D341Med (cell line): ENCODE measurements around the gene TMC7.

Source experiments
- DNase-seq: peaks from one replicate; pipeline ENCODE4 v3.0.0; 2012; ENCODE audit warnings: low spot score

Gene TMC7

DNA sequence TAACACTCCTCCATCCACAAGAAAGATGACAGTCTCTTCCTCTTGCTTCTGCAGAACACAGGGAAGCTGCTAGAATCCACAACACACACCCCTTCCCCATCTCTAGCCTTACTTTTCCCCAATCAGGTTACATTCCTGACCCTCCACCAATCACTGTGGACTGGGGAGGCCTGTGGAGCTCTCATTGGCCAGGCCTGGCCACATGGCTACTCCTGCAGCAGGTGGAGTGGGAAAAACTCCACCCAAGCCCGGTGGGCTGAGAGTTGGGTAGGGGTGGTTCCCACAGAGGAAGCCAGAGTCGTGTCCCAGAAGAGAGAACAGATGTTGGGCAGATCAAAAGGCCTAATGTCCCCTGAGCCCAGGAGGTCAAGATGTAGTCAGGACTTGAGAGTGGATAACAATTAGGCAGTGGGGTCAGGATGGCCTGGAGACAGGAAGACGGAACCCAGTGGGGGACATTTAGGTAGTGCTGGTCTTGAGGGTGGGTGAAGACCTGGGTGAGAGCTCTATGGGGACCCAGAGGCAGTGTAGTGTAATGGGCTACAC lies 105.7 kb downstream of the TMC7 start:
- DNase-seq = no peak

GRCh38 chr16:19090916-19091315 lies 107.2 kb downstream of the TMC7 start:
- no peak for DNase-seq

DNA sequence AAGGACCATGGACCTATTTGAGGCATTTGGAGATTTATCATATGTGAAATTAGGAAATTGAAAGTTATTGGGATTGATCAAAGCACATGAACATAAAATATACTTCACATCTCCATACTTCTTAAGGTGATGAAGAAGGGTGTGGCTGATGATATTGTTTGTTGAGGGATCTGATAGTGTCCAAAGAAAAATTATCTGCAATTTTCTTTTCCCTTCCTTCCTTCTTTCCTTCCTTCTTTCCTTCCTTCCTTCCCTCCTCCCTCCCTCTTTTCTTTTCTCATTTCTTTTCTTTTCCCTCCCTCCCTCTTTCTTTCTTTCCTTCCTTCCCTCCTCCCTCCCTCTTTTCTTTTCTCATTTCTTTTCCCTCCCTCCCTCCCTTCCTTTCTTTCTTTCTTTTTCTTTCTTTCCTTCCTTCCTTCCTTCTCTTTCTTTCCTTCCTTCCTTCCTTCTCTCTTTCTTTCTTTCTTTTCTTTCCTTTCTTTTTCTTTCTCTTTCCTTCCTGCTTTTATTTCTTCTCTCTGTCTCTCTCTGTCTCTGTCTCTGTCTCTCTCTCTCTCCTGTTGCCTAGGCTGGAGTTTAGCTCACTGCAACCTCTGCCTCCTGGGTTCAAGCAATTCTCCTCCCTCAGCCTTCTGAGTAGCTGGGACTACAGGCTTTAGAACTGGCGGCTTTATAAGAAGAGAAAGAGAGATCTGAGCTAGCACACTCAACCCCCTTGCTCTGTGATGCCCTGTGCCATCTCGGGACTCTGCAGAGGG lies 109.1 kb downstream of the TMC7 start:
- DNase-seq = no peak

DNA sequence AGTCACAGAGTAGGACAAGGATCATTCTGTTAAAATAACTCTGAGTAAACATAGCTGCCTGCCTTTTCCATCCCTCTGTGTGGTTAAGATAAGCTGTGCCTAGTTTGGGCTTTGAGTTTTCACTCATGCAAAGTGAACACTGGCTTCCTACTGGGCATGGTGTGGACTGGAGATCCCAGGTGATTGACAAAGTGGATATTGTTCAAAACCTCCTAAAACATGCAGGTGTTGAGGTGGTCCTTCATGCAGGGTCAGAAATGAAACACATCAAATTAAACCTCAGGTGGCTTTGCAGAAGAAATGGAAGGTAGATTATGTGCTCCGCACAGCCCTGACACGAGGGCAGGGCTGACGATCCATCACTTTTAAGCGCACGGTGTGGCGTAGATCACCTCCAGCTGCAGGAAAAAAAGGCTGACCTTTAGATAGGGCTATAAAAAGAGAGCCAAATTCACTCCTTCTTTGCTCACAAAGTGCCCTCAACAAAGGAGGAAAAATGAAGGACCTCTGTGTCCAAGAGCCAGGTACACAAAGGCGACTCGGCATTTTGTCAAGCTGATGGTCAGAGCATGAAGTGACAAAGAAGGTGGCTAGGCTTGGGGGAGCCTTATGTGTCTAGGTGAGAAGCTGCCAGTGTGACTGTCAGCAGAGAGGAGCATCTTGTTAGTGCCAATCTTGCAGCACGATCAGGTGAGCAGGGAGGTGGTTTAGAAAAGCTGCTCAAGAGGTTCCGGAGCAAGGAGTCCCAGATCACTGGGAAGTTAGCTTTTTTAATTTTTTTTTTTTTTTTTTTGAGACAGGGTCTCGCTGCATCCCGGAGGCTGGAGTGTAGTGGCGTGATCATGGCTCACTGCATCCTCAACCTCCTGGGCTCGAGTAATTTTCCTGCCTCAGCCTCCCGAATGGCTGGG lies 110.2 kb downstream of the TMC7 start:
- DNase-seq = no peak

DNA sequence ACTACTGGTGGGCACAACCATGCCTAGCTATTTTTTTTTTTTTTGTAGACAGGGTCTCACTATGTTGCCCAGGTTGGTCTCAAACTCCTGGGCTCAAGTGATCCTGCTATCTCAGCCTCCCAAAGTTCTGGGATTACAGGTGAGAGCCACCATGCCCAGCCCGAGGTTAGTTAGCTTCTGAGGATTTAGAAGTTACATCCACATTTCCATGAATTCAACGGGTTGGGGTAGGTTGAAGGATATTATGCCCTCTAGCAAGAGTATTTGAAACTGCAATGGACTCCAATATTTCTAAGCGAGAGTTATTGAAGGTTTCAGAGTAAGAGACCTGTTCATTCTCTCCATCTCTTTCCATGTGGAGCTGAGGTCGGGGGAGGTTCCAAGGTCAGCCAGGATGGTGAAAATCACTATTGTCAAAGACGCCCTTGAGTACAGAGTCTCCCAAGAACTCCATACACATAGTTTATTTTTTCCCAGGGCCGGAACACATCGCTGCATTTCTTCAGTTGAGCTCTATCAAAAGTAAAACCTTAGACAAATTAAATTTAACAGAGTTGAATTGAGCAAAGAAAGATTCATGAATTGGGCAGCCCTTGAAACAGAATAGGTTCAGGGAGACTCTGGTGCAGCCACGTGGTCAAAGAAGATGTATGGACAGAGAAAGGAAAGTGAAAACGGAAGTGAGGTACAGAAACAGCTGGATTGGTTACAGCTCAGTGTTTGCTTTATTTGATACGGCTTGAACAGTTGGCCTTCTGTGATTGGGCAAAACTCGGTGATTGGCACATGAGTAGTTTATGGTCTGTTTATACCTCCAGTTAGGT lies 111.0 kb downstream of the TMC7 start:
- no peak for DNase-seq

DNA sequence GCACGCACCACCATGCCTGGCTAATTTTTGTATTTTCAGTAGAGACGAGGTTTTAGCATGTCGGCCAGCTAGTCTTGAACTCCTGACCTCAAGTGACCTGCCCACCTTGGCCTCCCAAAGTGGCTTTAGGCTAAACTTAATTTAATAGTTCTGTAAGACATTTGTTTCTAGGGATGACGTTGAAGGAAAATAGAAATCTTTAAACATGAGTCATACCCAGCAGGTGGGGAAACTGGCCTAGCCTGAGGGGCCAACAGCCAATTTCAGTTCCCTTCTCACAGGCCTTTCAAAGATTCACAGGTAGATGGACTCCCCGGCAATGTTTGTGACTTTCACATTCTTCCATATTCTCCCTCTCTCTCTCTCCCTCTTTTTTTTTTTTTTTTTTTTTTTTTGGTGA lies 111.9 kb downstream of the TMC7 start:
- no peak for DNase-seq

GRCh38 chr16:19098173-19098572 lies 114.4 kb downstream of the TMC7 start:
- no peak for DNase-seq

GRCh38 chr16:19102187-19102872 lies 118.6 kb downstream of the TMC7 start:
- no peak for DNase-seq

- DNase-seq = no peak
Observed at GRCh38 chr16:19104607-19105006, 120.9 kb downstream of the TMC7 start.

GRCh38 chr16:19105131-19105530 lies 121.4 kb downstream of the TMC7 start:
- DNase-seq = no peak

DNA sequence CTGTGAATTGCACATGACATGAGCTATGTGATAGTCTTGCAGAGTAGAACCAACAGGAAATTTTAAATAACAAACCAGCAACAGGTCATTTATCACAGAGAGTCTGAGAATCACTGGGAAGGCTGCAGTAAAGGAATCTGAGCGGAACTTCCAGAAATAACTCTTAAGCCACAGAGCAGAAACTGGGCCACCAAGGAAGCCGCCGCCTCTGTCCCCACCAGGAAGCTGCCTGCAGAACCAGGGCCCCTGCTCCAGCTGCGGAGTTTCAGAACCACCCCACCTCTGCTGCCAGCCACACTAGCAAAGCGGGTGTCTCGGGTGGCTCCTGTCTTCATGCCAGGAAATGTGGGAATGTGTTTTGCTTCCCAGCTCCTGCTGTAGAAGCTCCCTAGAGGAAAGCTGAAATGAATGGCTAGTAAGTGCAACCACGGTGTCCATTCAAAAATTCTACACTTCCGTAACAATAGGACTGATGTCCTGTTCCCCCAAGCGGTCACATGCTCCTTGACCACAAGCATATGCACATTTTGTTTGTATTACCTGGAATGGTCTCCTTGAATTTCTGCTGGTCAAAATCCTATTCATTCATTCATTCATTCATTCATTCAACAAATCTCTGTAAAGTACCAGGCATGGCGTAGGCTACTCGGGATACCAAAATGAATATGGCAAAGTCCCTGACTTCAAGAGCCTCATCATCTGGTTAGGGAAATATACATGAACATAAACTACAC lies 122.3 kb downstream of the TMC7 start:
- no peak for DNase-seq

DNA sequence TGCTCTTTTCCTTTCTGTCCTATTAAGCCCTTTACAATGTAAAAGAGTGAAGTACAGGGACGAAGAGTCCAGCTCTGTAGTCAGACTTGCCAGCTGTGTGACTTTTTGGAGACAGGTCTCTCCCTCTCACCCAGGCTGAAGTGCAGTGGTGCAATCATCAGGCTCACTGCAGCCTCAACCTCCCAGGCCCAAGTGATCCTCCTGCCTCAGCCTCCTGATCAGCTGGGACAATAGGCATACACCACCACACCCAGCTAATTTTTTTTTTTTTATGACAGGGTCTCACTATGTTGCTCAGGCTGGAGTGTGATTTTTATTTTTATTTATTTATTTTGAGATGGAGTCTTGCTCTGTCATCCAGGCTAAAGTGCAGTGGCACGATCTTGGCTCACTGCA lies 122.9 kb downstream of the TMC7 start:
- DNase-seq = no peak

DNA sequence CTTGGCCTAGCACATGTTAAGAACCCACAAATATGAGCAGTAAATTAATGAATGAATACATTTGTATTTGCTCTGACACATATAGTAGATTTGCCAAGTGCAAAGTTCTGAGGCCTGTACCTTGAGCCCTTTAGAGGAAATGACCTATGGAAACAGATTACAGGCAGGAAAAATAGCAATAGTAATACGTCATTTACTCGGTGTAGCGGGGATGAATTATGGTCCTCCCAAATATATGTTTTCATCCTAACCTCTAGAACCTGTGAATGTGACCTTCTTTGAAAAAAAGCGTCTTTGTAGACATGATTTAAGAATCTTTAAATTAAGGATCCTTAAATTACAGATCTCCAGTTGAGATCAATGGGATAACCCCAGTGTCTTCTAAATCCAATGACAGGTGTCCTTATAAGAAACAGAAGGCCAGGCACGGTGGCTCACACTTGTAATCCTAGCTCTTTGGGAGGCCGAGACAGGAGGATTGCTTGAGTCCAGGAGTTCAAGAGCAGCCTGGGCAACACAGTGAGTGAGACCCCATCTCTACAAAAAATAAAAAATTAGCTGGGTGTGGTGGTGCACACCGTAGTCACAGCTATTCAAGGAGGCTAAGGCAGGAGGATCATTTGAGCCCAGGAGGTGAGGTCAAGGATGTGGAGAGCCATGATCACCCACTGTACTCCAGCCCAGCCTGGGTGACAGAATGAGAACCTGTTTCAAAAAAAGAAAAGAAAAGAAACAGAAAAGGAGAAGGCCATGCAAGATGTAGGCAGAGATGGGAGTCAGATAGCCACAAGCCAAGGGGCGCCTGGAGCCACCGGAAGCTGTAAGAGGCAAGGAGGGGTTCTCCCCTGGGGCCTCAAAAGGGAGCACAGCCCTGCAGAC lies 124.9 kb downstream of the TMC7 start:
- no peak for DNase-seq

GRCh38 chr16:19109288-19109664 lies 125.5 kb downstream of the TMC7 start:
- DNase-seq = no peak

- DNase-seq = no peak
Observed at GRCh38 chr16:19110537-19111360, 127.0 kb downstream of the TMC7 start.

DNA sequence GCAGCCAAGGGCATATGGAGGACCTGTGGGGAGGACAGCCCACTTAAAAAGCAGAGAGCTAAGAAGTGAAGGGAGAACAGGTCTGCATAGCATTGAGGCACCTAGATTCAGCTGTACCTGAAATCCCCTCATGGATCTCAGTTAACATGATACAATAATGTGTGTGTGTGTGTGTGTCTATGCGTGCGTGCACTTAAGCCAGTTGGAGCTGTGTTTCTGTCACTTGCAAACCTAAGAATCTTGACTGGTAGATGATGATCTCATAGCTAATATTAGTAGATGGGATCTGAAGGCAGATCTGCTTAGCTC lies 128.3 kb downstream of the TMC7 start:
- DNase-seq = no peak
